K562 (cell line): ENCODE data around the gene ACTN1. TPM values are rescaled to one million over a fixed set of nuclear protein-coding genes. Genes with fewer than 3 reads are reported as not detected.

Experiments
- ATAC-seq: fragments of 200-7000 bp; cut with Tn5 transposase; 3 replicates; pipeline ENCODE4 v1.9.1; 2020; ENCODE audit warnings: moderate library complexity
- BruUV-seq: library from RNA; stranded (reverse); fragments of 400-500 nt; replicated peaks from 2 replicates; lab custom pipeline; 2021; lab: Mats Ljungman, UMichigan
- CTCF ChIA-PET: fragments of 300-600 bp; formaldehyde crosslinking; extraction: SDS; loops from one replicate; lab custom pipeline; 2021; ENCODE audit warnings: low intra/inter-chr PET ratio; lab: Yijun Ruan, JAX
- POLR2A ChIA-PET: fragments of 300-600, 350-650 bp; sonication (Branson Sonifier 250); formaldehyde crosslinking; extraction: SDS; loops from one replicate; lab custom pipeline; 2021; ENCODE audit warnings: antibody characterized with exemption, inconsistent platforms; lab: Yijun Ruan, JAX
- DNase-seq, 4 experiments: peaks; one replicate each; pipeline versions ENCODE4 v3.0.0 to v3.0.0-alpha.2; 2011 to 2018; ENCODE audit warnings: low spot score in 3 of 4, mixed read lengths in 3 of 4; ENCODE audit errors: extremely low read depth in 1 of 4
- FAIRE-seq: peaks from 2 replicates; lab custom pipeline; 2011; peaks lifted over from hg19 to GRCh38; lab: Jason Lieb, UNC
- H2AFZ ChIP-seq: 2 replicates; pipeline ENCODE4 v1.6.0; 2011; ENCODE audit warnings: low read depth, low read length, control low read depth, inconsistent platforms
- H3K27ac ChIP-seq: fragments of 200-600 bp; 3 replicates; pipeline ENCODE4 v1.8.0; 2011; ENCODE audit warnings: low read depth, mild to moderate bottlenecking, control low read depth, inconsistent platforms, low read length, moderate library complexity, mixed read lengths; ENCODE audit errors: extremely low read depth
- H3K27me3 ChIP-seq, 2 experiments: fragments of 300-600 bp in 1 of 2; 2 replicates in 1 of 2; 3 replicates in 1 of 2; pipeline versions ENCODE4 v1.6.0 to v1.8.0; 2011; ENCODE audit warnings: inconsistent platforms in 2 of 2, low read length in 2 of 2, mild to moderate bottlenecking in 1 of 2, mixed read lengths in 1 of 2, moderate library complexity in 1 of 2; ENCODE audit not compliant: control insufficient read depth in 2 of 2, insufficient read depth in 2 of 2
- H3K36me3 ChIP-seq: fragments of 300-600 bp; 3 replicates; pipeline ENCODE4 v1.8.0; 2011; ENCODE audit warnings: mild to moderate bottlenecking, low read length, inconsistent platforms; ENCODE audit not compliant: control insufficient read depth, insufficient read depth
- H3K4me1 ChIP-seq, 2 experiments: fragments of 200-600 bp in 1 of 2; replicated peaks in 1 of 2; 2 replicates in 1 of 2; 3 replicates in 1 of 2; pipeline versions ENCODE4 v1.5.1 to v1.8.0; 2011; ENCODE audit warnings: inconsistent platforms in 2 of 2, low read length in 2 of 2, mild to moderate bottlenecking in 1 of 2, mixed read lengths in 1 of 2, moderate library complexity in 1 of 2; ENCODE audit not compliant: control insufficient read depth in 2 of 2, insufficient read depth in 2 of 2
- H3K4me2 ChIP-seq: 2 replicates; pipeline ENCODE4 v1.6.1; 2011; ENCODE audit warnings: low read length, control low read depth, inconsistent platforms, mixed read lengths; ENCODE audit not compliant: insufficient read depth
- H3K4me3 ChIP-seq: fragments of 200-600 bp; sonication (generic), shearing (Covaris generic); 2 replicates; pipeline ENCODE4 v1.5.1; 2016; ENCODE audit warnings: control low read depth, inconsistent platforms
- H3K79me2 ChIP-seq: fragments of 200-600 bp; 3 replicates; pipeline ENCODE4 v1.8.0; 2011; ENCODE audit warnings: low read length, inconsistent platforms; ENCODE audit not compliant: control insufficient read depth, insufficient read depth
- H3K9ac ChIP-seq, 2 experiments: 2 replicates each; pipeline versions ENCODE4 v1.6.0 to v1.6.1; 2011; ENCODE audit warnings: low read depth in 2 of 2, low read length in 2 of 2, control low read depth in 1 of 2, inconsistent platforms in 1 of 2, mild to moderate bottlenecking in 1 of 2, mixed read lengths in 1 of 2; ENCODE audit not compliant: insufficient read depth in 1 of 2
- H3K9me1 ChIP-seq: one replicate; pipeline ENCODE4 v1.6.0; 2011; ENCODE audit warnings: inconsistent platforms, mild to moderate bottlenecking, low read length, moderate library complexity; ENCODE audit not compliant: control insufficient read depth, insufficient read depth
- H3K9me3 ChIP-seq: replicated peaks from 2 replicates; pipeline ENCODE4 v1.5.1; 2011; ENCODE audit warnings: low read depth, low read length, inconsistent platforms; ENCODE audit not compliant: control insufficient read depth, insufficient read depth
- H4K20me1 ChIP-seq: replicated peaks from 2 replicates; pipeline ENCODE4 v1.6.1; 2011; ENCODE audit warnings: low read length, inconsistent platforms, mixed read lengths; ENCODE audit not compliant: control insufficient read depth, insufficient read depth
- CC2D1A ChIP-seq: fragments of 450-650 bp; IDR thresholded peaks from 2 replicates; pipeline ENCODE4 v1.6.1; 2017; ENCODE audit warnings: mild to moderate bottlenecking
- MEIS2 ChIP-seq: fragments of 450-650 bp; IDR thresholded peaks from 2 replicates; pipeline ENCODE4 v1.6.1; 2014; ENCODE audit warnings: mild to moderate bottlenecking; ENCODE audit not compliant: partially characterized antibody
- MYNN ChIP-seq, 2 experiments: sonication (generic); formaldehyde crosslinking in 1 of 2; IDR thresholded peaks; 2 replicates each; pipeline versions ENCODE4 v1.5.0 to v1.6.1; 2016 to 2020; ENCODE audit warnings: antibody characterized with exemption in 1 of 2, missing genetic modification reagents in 1 of 2
- PHB2 ChIP-seq: fragments of 450-650 bp; IDR thresholded peaks from 2 replicates; pipeline ENCODE4 v1.6.1; 2017; ENCODE audit warnings: low read depth
- SUPT5H ChIP-seq: fragments of 450-650 bp; IDR thresholded peaks from 2 replicates; pipeline ENCODE4 v1.6.1; 2016
- ZNF12 ChIP-seq: sonication (generic); formaldehyde crosslinking; IDR thresholded peaks from 2 replicates; pipeline ENCODE4 v1.4.0; 2020; ENCODE audit warnings: mild to moderate bottlenecking, missing genetic modification reagents
- WGBS: fragments of 100-300 bp; shearing (Covaris generic); methylation state at CpG from one replicate; pipeline ENCODE4 v1.1.6; 2016; ENCODE audit warnings: low coverage, mixed read lengths; ENCODE audit not compliant: insufficient coverage; ENCODE audit errors: missing lambda C conversion rate; 5-methylcytosine and 5-hydroxymethylcytosine counted together
- in situ Hi-C: fragments of 300-500 bp; cut with MboI; formaldehyde crosslinking; loops from 4 replicates; pipeline ENCODE4 v1.15.0; 2018; ENCODE audit warnings: inconsistent platforms, mixed read lengths
- intact Hi-C: fragments of 100-400 bp; cut with micrococcal nuclease; formaldehyde crosslinking; loops from 2 replicates; pipeline ENCODE4 v1.14.2; 2022
- polyA plus RNA-seq, 8 experiments: library from polyadenylated mRNA; depleted of rRNA in 4 of 8; stranded (reverse) in 5 of 8; unstranded in 3 of 8; fragments of >200 nt; fragmentation: Nextera tagmentation in 2 of 8; fragmentation: Illumina TruSeq in 1 of 8; extraction: Ambion mirVana in 2 of 8; extraction: Trizol in 1 of 8; gene quantifications; 2 replicates each; pipeline versions ENCODE4 v1.2.1 to v1.2.3, GENCODE V29; 2011 to 2014; ENCODE audit warnings: inconsistent platforms in 1 of 8, missing spikeins in 1 of 8
- total RNA-seq, 7 experiments: library from RNA; depleted of rRNA in 6 of 7; stranded (reverse); fragments of >200 nt in 6 of 7; fragmentation: Illumina TruSeq in 2 of 7; extraction: Trizol in 2 of 7; gene quantifications; 2 replicates each; pipeline versions ENCODE4 v1.2.1 to v1.2.3, GENCODE V29; 2011 to 2021; ENCODE audit warnings: low replicate concordance in 1 of 7
- TF ChIP-seq, protein P1 (sequence below): fragments of 250-450 bp; sonication (Bioruptor Pico); IDR thresholded peaks from 2 replicates; pipeline ENCODE4 v1.8.0; 2021; ENCODE audit warnings: moderate library complexity, mild to moderate bottlenecking, inconsistent platforms
- TF ChIP-seq, protein P2 (sequence below): fragments of 450-650 bp; IDR thresholded peaks from 2 replicates; pipeline ENCODE4 v1.6.1; 2017; ENCODE audit warnings: antibody characterized with exemption

ACTN1 gene
- total and polyA plus RNA-seq, 9 of the 15 experiments (the other 6 are each of a cell fraction or from before 2014, with no cell fraction given): 2.2 to 67.7 (median 34.5) TPM

DNA sequence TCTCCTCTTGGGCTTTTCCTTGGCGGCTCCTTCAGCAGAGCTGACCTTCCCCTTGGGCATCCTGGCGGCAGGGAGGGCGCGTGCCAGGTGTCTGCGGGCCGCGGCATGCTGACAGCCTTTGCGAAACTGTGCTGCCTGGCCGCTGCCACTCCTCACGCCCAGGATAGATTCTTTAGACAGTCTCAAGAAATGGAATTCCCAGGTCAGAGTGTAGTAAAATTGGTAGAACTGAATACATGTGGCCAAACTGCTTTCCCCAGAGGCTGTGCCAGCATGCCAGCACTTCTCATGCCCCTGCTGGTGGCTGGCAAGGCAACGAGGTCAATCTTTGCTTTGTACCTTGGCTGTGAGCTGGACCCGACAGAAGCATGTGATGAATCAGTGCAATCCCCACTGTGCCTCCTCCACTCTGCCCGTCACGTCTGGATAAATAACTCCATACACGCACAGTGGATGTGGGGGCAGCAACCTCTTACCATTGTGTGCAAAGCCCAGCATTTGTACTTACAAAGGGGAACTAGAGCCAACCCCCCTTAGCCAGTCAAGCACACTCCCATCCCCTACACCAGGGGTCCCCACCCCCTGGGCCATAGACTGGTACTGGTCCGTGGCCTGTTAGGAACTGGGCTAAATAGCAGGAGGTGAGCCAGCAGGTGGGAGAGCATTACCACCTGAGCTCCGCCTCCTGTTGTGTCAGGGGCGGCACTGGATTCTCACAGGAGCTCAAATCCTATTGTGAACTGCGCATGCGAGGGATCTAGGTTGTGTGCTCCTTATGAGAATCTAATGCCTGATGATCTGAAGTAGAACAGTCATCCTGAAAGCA lies 90.9 kb downstream of the ACTN1 start:
- no peaks in the 10 kb centered on the region for H3K9me3 ChIP-seq
- H3K9ac ChIP-seq: no peak overlapping the region
- intact Hi-C loops: no loop called here
- no peak overlapping the region for H3K27ac ChIP-seq
- no peak overlapping the region for H3K4me3 ChIP-seq
- no peaks in the 10 kb centered on the region for H4K20me1 ChIP-seq
- TF ChIP-seq ZNF12 (CRISPR knock-in tag) (no peak), SUPT5H (no peak), MEIS2 (no peak), MYNN (IDR thresholded peaks at IDR 0.05) (no peak), MYNN (CRISPR knock-in tag; IDR thresholded peaks at IDR 0.05) (no peak), PHB2 (no peak), CC2D1A (no peak)
- TF ChIP-seq, protein P1, sequence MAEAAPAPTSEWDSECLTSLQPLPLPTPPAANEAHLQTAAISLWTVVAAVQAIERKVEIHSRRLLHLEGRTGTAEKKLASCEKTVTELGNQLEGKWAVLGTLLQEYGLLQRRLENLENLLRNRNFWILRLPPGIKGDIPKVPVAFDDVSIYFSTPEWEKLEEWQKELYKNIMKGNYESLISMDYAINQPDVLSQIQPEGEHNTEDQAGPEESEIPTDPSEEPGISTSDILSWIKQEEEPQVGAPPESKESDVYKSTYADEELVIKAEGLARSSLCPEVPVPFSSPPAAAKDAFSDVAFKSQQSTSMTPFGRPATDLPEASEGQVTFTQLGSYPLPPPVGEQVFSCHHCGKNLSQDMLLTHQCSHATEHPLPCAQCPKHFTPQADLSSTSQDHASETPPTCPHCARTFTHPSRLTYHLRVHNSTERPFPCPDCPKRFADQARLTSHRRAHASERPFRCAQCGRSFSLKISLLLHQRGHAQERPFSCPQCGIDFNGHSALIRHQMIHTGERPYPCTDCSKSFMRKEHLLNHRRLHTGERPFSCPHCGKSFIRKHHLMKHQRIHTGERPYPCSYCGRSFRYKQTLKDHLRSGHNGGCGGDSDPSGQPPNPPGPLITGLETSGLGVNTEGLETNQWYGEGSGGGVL: no peak
- TF ChIP-seq, protein P2, sequence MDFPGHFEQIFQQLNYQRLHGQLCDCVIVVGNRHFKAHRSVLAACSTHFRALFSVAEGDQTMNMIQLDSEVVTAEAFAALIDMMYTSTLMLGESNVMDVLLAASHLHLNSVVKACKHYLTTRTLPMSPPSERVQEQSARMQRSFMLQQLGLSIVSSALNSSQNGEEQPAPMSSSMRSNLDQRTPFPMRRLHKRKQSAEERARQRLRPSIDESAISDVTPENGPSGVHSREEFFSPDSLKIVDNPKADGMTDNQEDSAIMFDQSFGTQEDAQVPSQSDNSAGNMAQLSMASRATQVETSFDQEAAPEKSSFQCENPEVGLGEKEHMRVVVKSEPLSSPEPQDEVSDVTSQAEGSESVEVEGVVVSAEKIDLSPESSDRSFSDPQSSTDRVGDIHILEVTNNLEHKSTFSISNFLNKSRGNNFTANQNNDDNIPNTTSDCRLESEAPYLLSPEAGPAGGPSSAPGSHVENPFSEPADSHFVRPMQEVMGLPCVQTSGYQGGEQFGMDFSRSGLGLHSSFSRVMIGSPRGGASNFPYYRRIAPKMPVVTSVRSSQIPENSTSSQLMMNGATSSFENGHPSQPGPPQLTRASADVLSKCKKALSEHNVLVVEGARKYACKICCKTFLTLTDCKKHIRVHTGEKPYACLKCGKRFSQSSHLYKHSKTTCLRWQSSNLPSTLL: no peak
- no peaks in the 10 kb centered on the region for H3K27me3 ChIP-seq
- no TSS peak for BruUV-seq
- H3K36me3 ChIP-seq: peaks cover 46% of the 10 kb centered on the region; the same call in 1 of the 3 replicates
- in situ Hi-C loops: no loop called here
- no peak overlapping the region for H3K4me2 ChIP-seq
- DNase-seq (no peak), FAIRE-seq (no peak), ATAC-seq (no peak)
- ChIA-PET CTCF (no interaction called here), POLR2A (no interaction called here)
- H3K4me1 ChIP-seq: no peaks in the 10 kb centered on the region; a peak in 1 of 5 replicates
- H2AFZ ChIP-seq: no peak overlapping the region
- H3K9me1 ChIP-seq: no peaks in the 10 kb centered on the region
- H3K79me2 ChIP-seq: no peaks in the 10 kb centered on the region
- 91% methylated on average over 10 of the region's 20 CpGs for WGBS
